OCI-M1 (cell line): ENCODE results near the gene USP36.
"Not testable (repeated sequence)": the region's sequence is repeated elsewhere in the genome, so short reads cannot be mapped to it uniquely, and the experiment has no call there.

Source experiments
- DNase-seq: peaks from one replicate; lab custom pipeline; 2025; lab: John Stamatoyannopoulos, UW

USP36 gene

DNA sequence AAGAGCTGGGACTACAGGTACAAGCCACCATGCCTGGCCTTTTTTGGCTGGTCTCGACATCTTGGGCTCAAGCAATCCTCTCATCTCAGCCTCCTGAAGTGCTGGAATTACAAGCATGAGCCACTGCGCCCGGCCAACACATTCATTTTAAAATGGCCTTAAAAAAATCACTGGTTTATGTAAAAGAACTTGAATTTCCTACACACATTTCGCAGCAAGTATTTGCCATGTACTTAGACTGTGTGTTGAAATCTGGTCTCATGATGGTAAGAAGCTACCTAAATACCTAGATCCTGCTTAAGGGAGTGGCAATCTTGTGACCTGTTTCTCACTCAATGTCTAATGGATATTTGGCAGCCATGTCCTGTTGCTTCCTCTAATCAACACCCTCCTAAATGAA is 50.1 kb downstream of the USP36 start:
- no peak for DNase-seq

- no peak for DNase-seq
Measured at GRCh38 chr17:78789663-78790181, 50.9 kb downstream of the USP36 start.

- DNase-seq: no peak
Measured at GRCh38 chr17:78789149-78789662, 51.4 kb downstream of the USP36 start.

- no peak for DNase-seq
Measured at GRCh38 chr17:78788451-78788850, 52.2 kb downstream of the USP36 start.

DNA sequence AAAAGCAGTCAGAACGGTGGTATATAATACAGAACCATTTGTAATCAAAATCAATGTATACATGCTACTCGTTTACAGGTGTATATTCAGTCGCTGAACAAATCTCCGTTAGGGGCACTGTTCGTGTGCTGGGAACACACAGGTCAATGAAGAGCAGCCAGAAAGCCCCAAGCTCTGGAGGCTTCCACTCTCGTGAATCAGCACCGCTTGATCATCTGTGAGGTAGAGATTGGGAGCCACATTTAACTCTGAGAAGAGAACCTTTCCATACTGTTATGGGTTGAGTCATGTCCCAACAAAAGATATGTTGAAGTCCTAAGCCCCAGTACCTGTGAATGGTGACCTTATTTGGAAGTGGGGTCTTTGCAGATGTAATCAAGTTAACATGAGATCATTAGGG is 53.2 kb downstream of the USP36 start:
- no peak for DNase-seq

DNA sequence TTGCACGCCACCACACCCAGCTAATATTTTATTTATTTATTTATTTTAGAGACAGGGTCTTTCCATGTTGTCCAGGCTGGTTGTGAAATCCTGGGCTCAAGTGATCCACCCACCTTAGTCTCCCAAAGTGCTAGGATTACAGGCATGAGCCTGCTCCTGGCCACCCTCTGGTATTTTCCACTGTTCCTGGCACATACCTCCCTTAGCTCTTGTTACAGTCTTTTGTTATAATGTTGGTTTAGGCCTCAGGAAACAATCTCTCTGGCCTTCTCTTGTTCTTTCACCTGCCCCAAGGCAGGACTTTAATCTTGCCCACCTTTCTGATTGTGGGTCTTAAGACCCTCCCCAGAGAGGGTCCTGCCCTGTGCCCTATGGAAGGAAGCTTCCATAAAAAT is 55.0 kb downstream of the USP36 start:
- DNase-seq: no peak

DNA sequence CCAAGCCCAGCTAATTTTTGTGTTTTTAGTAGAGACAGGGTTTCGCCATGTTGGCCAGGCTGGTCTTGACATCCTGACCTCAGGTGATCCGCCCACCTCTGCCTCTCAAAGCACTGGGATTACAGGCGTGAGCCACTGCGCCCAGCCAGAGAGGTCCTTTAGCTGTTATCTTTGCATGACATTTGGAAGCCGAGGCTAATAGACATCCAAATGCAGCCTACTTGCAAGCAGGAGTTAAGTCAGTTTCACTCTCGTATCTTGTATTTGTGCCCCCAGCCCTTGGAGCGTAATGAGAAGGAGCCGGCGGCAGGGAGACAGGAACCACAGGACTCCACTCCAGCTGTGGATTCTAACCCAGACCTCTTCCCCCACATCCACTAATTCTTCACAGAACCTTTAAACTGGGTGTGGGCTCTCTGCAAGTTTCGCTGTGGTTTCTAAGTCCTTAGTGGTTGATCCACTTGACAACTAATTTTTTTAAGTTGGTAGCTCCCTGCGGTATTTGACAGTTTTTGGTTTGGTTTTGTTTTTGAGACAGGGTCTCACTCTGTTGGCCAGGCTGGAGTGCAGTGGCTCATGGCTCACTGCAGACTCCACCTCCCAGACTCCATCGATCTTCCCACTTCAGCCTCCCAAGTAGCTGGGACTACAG is 55.5 kb downstream of the USP36 start:
- DNase-seq: peak; percentile 10

DNA sequence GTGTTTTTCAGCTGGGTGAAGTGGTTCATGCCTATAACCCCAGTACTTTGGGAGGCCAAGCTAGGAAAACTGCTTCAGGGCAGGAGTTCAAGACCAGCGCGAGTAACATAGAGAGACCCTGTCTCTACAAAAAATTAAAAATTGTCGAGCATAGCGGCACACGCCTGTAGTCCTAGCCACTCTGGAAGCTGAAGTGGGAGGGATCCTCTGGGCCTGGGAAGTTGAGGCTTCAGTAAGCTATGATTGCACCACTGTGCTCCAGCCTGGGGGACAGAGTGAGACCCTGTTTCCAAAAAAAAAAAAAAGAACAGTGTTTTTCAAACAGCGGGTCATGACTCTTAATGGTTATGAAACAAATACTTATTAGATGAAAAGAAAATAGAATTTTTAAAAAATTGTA is 56.3 kb downstream of the USP36 start:
- DNase-seq: no peak

GRCh38 chr17:78783711-78784324 is 56.8 kb downstream of the USP36 start:
- peak; percentile 71 for DNase-seq

- DNase-seq: no peak
Measured at GRCh38 chr17:78781893-78782304, 58.7 kb downstream of the USP36 start, which contains the start of gene CYTH1. CYTH1 (minus strand) TSS chr17:78782273; CDS start chr17:78782223, 50 bp downstream.

GRCh38 chr17:78781104-78781892 is 59.3 kb downstream of the USP36 start:
- peak; percentile 54 for DNase-seq

DNA sequence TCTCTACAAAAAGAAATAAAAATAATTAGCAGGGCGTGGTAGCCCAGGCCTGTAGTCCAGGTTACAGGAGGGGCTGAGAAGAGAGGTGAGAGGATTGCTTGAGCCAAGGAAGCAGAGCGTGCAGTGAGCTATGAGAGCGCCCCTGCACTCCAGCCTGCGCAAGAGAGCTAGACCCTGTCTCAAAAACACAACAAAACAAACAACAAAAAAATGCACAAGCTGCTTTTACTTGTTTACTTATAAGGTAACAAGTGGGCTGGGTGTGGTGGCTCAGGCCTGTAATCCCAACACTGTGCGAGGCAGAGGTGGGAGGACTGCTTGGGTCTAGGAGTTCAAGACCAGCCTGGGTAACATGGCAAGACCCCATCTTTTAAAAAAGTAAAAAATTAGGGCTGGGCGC is 60.3 kb downstream of the USP36 start:
- no peak for DNase-seq

GRCh38 chr17:78779850-78780249 is 60.8 kb downstream of the USP36 start:
- no peak for DNase-seq

DNA sequence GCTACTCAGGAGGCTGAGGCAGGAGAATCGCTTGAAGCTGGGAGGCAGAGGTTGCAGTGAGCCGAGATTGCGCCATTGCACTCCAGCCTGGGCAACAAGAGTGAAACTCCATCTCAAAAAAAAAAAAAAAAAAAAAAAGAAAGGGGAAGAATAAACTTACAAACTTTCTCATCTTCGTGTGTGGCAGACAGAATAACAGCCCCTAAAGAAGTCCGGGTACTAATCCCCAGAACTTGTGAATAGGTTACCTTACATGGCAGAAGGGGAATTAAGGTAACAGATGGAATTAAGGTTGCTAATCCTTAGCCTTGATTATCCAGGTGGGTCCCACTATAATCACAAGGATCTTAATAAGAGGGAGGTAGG is 61.3 kb downstream of the USP36 start:
- DNase-seq: not testable (repeated sequence)

- no peak for DNase-seq
Measured at GRCh38 chr17:78777881-78778280, 62.7 kb downstream of the USP36 start.

DNA sequence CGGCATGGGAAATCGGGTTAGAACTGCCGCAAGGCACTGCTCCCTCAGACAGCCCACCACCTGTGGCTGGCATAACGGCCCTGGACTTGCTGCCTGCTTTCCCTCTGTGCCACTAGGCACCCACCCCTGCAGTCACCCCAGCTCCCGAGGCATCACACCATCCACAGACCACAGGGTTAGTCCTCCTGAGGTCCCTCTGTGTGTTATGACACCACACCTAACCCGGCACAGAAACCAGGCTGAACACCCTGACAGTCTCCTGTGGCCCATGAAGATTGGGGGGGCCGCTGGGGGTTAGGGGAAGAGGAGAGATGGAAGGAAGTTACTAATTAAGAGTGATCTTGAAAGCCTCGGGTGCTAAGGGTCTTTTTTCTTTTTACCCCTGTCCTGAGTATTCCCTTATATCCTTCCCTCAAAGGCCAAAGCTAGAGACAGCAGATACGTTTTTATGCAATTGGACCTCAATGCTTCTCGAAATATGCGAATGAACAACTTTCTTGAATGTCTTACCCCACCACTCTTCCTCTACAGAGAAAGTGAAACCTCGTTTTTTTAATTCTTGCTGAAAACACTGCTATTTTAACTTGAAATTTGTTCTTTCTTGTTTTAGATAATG is 65.5 kb downstream of the USP36 start:
- peak; percentile 75 for DNase-seq

DNA sequence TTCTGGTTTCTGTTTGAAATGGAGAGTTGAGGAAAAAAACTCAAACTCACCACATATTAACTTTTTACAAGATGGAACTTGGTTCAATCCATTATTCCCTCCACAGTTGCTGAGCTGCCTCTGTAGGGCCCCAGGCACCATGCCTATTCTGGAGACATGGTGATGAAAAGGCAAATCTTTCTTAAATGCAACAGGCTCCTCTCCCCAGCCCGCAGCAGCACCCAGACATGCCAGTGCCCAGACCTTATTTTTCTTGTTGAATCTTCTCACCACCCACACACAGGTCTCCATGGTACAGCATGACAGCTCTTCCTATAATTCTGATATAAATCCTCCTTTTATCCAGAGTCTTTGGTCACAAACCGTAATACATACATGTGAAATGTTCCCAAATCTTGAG is 66.2 kb downstream of the USP36 start:
- no peak for DNase-seq

- no peak for DNase-seq
Measured at GRCh38 chr17:78771758-78772382, 68.7 kb downstream of the USP36 start.

DNA sequence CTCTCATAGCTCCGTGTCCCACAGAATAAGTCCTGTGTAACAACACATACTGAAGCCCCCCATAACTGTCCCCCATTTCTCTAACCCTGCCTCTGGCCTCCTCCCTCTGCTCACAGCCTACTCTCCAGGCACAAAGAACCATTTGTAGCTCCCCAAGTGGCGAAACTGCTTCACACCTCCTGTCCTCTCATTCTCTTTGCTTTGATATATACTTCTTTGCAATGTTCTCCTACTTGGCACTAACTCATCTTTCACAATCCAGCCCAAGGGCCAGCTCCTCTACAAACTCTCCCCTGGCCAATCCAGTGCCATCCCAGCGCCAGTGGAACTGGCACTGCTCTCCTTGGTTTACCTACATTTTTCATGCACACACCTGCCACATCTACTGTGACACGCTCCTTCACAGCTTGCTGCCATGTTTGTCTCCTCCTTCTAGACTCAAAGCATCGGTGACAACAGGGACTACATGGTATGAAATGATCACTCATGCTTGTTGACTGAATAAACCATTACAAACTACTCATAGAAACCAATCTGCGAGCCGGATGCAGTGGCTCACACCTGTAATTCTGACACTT is 71.3 kb downstream of the USP36 start:
- DNase-seq: peak; percentile 17

GRCh38 chr17:78767806-78768205 is 72.8 kb downstream of the USP36 start:
- no peak for DNase-seq

DNA sequence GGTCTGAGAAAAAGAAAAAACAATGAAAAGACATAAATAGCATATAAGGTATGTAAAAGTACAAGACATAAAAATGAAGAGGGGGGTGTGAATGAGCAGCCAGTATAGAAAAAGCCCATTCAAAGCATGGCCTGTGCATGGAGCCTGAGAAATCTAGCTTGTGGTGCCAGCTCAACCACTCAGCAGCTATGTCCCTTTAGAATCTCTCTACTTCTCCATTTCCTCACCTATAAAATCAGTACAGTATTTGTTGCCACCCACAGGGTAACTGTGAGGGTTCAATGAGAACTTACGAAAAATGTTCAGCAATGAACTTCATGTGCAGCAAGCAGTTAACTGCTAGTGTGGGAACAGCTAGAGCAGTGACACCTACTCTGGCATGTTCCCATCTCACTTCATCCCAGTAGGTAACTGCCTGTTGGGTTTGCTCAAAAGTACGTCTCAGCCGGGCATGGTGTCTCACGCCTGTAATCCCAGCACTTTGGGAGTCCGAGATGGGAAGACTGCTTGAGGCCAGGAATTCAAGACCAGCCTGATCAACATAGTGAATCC is 73.8 kb downstream of the USP36 start:
- no peak for DNase-seq
